GM19467 (cell line): ENCODE data around the gene ITPA.
"Not testable (repeated sequence)": the region's sequence is repeated elsewhere in the genome, so short reads cannot be mapped to it uniquely, and the experiment has no call there.

Source experiments
- ATAC-seq: cut with Tn5 transposase; IDR thresholded peaks from one replicate; pipeline ENCODE4 v1.9.1; 2021; ENCODE audit warnings: mild to moderate bottlenecking, moderate library complexity; ENCODE audit not compliant: unreplicated experiment

The ITPA gene

DNA sequence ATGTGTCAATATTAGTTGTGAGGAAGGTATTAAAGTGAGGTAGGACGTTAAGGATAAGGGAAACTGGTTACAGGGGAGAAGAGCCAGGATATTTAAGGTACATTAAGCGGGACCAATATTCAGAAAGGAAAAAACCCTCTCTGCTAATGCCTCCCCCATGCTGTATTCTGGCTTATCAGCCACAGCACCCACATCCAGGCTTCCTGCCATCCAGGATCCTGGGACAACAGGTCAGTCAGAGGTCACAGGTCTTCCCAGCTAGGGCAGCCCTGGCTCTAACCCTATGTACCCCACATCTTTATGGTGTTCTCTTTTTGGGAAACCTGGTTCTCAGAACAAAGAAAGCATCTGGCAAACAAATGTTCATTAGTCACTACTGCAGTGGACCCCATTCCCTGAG lies 10.1 kb upstream of the ITPA start:
- ATAC-seq: no peak

DNA sequence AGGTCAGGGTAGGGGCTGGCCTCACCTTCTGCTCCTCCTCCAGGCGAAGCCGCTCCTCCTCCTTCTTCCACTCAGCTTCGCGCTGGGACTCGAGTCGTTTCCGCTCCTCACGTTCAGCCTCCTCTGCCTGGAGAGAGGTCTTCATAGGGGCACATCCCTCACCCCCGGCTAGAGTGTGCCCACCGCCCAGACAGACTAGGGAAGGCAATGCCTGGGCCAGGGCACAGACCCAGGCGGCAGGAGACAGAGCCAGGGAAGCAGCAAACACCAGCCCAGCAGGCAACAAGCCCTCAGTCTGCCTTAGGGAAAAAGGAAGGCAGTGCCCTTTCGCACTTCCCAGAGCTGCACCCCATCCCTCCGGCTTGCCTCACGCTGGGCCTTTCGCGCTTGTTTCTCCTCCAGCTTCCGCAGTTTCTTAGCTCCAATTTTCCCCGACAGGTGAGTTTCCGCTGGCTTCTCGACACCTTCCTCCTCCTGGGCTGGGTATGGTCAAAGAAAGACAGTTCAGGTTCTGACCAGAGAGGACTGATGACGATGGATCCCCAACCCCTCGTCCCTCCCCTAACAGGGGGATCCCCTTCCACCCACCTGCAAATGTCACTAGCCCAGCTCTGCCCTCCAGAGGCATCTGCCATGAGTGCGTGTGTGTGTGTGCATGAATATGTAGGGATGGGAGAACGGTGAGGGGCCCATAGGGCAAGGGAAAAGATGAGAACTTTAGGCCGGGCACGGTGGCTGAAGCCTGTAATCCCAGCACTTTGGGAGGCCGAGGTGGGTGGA lies 9.1 kb upstream of the ITPA start:
- ATAC-seq: no peak

DNA sequence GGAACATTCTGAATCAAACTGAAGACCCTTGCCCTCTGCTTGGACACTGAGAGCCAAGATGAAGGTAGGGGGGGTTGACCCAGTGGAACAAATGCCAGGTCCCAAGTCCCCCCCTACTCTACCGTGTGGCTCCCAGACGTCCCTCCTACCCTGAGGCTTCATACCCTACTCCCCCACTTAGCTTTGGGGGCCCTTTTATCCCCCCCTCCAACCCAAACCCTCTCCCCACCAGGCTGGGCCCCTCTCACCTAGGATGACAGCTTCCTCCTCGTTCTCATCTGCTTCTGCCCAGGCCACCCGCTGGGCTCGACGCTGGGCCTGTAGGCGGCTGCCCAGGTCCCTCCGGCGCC lies 6.4 kb upstream of the ITPA start:
- ATAC-seq: no peak

DNA sequence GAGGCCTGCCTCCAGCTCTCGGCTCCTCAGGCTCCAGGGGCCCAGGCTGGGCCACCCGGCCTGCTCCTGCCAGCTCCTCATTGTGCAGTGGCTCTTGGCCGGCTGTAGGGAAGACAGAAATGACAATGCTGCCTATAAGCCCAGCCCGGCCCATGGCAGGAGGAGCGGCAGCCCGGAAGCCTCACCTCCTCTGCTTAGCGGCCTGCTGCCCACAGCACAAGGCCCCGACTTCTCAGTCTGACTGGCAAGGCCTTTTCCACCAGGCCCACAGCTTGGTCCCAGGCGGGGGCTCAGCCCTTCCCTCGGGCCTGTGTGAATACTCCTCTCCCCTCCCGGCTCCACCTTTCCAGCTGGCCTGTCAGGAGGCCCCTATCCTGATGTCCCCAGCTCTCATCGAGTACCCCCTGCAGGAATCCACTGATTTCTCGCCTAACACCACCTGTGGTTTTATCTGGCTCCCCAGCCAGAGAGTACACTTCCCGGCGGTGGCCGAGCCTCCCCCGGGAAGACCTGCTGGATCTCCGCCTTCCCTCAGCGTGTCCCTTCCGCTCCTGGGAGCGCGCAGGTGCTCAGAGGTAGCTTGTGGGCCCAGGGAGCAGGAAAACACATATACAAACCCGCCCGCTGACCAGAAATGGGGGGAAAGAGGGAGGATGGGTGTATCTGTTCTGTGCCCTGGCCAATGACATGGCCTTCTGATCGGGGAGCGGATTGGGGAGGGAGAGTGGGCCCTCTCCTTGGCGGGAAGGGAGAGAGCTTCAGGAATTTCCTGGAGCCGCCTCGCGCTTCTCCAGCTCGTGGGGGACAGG lies 5.8 kb upstream of the ITPA start:
- ATAC-seq: peak; percentile 15

DNA sequence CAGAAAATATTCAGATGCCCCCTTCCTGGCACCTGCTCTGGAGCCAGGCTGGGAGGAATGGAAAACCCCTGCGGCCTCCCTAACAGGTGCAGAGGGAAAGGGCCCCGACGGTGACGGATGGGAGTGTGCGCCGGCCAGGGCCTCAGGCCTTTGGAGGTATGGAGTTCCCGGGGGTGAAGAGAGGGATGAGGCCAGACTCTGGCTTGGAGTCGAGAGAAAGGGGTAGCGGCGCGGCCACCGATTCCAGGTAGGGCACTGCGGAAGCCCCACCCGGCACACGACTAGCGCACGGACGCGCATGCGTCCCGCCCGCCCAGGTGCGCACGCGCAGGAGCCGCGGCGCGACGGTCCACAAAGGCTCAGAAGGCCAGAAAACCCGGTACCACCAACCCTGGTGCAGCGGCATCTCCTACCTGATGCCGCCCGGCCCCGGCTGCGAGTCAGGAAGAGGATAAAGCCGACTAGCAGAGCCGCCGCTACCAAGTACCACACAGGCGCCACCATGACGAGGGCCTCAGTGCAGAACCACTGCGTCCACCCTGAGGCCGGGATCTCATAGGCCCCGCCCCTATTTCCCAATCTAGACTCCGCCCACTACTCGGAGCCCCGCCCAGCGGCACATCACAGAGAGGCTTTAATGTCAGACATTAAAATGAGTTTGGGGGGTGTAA lies 5.0 kb upstream of the ITPA start, which contains the start of gene DDRGK1:
TSS of gene DDRGK1 (minus strand) at position 559 of the 671 bp plus-strand sequence. CDS start at position 504, 55 bp downstream.
- peak; percentile 67 for ATAC-seq

DNA sequence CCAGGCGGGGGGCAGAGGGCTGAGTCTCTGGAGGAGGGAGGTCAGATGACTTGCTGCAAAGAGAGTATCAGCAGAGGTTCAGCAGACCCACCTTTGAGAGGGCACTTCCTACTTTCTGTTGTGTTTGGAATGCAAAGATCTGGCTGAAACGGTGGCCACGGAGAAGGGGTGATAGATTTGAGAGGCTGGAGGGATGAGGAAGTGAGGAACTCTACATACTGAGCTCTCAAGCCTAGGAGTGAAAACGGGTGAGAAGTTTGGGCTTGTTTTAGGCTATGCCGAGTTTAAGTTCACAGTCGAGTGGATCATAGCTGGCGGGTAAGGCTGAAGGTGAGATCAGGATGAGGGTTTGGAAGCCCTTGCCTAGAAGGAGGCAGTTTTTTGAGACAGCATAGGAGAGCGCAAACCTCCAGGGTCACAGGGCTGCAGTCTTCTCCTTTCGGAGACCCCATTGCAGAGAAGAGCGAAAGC lies 477 bp upstream of the ITPA start:
- ATAC-seq: no peak

DNA sequence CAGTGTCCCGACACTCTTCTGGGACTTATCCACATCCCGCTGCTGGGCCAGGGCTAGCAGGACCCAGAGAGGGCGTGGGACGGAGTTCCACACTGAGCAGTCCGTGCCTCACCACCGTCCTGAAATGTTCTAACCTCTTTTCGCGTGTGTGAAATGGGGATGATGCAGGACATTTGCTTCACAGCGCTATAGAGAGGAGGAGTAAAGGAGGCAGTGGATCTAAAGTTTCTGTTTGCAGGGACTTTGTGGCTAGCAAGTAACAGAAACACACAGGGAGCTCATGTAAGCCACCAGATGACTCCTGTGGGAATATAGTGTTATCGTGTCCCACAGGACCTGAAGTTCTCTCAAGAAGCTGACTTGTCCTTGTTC lies 634 bp downstream of the ITPA start:
- ATAC-seq: no peak

DNA sequence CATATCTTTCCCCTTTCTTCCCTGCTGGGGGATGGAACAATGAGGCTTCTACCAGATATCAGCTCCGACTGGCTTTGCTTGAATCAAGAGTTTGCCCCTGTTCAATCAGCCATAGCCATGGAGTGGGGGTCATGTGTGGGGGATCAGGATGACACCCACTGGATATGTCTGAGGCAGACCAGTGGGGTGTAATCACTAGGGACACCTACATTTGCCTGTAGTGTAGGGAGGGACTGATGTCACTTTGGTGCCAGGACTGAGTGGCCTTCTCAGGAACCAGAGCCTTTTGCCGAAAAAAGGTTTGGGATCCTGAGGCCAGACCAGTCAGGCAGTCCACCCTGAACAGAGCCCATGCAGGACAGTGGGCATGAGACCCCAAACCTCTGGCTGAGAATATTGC lies 1.0 kb downstream of the ITPA start:
- ATAC-seq: no peak

DNA sequence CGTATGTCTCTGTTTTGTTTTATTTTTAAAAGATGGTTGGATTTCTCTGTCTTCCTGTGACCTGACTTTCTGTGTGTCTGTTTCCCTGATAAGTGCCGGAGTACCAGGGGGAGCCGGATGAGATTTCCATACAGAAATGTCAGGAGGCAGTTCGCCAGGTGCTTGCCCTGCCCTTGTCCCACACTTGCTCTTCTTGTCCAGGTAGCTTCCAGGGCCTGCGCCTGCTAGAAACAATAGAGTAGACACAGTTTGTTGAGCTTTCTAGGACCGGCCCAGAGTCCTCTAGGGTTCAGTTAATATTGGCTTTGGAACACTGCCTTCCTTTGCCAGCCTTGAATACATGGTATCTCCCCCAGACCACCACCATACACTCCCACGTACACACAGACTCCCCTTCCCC lies 3.9 kb downstream of the ITPA start:
- ATAC-seq: no peak

DNA sequence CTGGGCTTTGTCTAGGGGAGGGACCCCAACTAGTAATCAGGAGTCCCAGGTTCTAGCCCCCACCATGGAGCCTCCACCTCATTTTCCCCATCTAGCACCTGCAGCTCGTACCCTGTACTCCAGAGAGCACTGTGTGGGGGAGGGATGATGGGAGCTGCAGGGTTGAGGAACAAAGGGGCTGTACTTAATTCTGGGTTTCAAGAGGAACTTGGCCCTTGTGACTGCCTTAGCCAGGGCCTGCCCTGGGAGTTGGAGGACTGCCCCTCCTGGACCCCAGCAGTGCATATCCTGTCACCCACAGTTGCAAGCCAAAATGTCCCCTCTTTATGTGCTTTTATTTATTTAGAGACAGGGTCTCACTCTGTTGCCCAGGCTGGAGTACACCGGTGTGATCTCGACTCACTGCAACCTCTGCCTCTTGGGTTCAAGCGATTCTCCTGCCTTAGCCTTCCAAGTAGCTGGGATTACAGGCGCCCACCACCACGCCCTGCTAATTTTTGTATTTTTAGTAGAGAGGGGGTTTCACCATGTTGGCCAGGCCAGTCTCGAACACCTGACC lies 6.1 kb downstream of the ITPA start:
- not testable (repeated sequence) for ATAC-seq

DNA sequence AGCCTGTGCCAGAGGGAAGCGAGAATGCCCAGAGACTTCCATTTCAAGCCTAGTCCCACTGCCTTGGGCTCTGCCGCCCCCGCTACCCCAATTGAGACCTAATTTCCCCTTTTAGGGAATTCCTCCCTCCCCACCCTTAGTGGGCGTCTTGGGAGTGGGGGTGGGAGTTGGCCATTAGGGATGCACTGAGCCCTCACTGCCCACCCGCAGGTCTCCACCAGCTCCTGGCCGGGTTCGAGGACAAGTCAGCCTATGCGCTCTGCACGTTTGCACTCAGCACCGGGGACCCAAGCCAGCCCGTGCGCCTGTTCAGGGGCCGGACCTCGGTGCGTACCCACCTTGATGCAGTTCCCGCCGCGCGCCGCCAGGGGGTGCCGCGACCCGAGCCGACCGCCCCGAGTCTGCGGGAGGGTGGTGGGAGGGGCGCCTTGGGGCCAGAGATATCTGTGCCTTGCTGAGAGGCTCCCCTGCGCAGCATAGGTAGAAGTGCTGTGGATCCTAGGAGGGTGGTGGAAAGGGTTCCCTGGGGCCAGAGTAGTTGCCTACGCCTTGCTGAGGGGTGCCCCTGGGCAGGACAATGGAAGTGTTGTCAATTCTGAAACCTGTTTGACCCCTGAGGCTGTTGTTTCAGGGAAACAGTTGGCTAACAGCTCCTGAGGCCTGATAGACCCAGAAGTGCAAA lies 9.2 kb downstream of the ITPA start:
- ATAC-seq: peak; percentile 55

DNA sequence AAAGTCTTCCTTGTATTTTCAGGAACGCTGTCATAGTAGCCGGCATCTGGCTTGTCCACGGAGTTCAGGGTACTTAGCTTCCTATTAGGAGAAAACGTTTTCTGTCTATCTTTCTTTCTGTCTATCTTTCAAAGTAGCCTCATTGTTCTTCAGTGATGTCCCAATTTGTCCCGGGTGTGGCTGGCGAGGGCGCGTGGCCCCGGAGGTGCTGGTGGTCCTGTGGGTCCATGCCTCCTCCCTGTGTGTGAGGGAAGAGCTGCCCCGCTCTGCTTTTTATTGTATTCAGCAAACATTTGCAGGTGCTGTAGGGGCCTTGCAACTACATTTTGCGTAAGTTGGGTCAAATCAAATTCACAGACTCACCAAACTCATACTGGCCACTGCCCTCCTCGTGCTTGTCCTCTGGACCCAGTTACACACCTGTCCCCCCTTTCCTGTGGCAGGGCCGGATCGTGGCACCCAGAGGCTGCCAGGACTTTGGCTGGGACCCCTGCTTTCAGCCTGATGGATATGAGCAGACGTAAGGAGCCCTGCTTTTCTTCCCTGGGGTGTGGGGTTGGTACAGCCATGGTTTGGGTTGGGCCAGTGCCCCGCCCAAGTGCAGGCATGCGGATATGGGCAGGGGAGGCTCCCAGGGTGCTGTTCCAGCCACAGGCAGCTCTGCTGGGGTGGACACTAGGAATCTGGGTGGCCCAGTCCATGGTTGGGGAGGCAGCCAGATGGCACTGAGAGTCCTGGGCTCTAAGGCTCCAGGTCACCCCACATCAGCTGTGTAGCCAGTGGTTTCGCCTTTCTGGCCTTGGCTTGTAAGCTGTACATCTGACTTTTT lies 12.3 kb downstream of the ITPA start:
- ATAC-seq: no peak

DNA sequence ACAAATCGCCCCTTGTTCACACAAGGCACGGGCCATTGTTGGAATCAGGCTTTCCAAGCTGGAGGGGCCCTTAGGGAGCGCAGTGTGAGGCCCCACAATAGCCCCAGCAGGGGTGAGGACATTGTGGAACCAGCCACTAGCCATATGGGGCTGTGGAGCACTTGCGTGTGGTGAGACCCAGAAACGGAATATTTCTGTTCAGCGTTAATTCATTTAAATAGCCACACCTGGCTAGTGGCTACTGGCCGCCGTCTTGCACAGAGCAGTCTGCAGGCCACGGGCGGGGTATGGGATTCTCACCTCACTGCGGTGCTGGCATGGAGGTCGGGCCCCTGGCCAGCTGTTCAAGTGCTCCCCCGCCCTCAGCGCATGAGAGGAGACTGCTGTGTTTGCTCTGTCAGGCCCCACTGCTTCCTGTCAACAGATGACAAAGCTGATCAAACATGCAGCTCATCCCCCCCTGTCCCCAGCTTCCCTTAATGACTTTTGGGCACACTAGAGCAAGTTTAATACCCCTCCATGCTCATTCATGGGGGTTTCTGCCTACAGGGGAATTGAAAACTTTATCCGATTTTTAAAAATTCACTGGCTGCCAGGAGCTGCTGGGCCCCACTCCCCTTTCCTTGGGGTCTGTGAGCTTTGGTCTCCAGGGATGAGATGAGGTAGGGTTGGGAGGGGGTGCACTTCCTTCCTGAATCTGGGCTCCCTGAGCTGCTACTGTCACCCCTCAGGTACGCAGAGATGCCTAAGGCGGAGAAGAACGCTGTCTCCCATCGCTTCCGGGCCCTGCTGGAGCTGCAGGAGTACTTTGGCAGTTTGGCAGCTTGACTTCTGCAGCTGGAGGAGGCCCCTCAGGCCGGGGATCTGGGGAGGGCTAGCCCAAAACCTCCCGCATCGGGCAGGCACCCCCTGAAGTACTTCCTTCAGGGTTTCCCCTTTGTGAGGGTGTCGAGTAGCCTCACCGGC lies 13.6 kb downstream of the ITPA start:
- ATAC-seq: peak; percentile 61

DNA sequence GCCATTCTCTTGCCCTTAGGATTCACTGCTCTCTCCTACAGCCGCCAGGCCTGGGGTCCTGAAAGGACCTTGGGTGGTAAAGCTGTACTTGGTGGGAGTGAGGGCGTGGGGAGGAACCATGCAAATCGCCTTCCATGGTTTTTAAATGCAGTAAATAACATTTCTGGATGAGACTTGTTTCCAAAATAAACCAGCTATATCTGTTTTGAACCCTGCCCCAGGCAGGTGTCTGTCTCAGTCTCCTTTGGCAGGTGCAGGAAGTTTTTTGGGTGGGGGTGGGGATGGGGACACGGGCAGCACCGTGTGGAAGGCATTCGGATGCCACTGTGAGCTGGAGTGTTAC lies 14.3 kb downstream of the ITPA start:
- no peak for ATAC-seq

DNA sequence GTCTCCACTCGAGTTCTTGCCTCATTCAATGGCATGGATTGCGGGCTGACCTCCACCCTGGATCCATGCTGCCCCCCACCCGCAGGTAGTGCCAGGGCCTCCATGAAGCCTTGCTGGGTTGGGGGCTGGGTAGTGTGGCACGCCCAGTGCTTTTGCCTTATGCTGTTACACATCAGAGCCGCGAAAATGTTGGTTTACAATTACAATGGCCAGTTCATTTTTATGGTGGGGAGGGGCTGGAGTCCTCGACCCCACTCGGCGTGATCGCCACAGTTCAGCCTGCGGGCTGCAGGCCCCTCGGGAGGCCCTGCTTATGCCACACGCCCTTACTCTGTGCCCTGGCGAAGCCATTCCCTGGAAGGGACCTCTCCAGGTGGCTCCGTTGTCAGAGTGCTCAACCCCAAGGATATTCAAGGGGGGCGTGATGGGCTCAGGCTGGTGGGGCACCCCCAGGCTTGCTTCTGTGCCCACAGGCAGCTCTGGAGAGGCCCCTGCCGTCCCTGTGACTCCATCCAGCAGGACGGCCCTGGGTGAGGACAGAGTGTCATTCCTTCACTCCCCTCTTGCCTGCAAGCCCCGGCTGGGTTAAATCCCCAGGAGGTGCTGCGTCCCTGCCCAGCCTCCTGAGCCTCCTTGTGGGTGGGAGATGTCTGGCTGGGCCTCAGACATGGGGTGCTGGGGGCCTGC lies 14.8 kb downstream of the ITPA start:
- ATAC-seq: no peak

DNA sequence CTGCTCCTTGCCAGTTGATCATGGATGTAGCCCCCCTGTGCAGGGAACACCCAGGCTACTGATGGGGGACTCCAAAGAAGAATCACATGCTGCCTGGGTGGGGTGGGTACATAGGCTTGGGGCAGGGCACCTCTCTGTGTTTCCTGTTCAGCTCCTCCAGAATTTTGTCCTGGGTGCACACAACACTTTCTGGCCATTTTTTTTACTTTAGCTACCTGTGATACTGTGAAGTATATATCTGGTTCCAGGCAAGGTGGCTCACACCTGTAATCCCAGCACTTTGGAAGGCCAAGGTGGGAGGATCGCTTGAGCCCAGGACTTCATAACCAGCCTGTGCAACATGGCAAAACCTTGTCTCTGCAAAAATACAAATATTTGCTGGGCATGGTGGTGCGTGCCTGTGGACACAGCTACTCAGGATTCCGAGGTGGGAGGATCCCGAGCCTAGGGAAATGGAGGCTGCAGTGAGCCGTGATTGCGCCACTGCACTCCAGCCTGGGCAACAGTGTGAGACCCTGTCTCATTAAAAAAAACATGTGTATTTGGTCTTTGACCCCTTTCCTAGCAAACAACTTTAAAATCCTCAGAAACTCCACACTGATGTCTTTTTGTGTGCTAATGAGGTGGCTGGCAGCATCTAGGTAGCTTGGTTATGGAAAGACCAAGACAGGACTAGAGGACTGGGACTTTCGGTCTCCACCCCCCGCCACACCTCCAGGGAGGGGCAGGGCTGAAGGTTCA lies 15.6 kb downstream of the ITPA start:
- no peak for ATAC-seq

DNA sequence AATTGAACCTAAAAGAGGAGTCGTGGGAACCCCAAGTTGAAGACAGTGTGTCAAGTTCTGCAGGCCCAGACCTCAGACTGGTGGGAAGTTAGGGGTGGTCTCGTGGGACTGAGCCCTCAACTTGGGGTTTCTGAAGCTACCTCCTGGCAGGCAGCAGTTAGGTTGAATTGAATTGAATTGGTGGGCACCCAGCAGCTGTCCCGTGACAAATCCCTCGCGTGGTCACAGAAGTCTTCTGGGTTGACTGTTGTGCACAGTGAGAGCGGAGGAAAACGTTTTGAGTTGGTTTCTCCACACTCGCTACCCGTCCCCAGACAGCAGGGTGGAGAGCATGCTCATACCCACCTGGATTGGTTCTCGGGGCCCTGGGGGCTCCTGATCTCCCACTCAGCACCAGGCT lies 16.8 kb downstream of the ITPA start:
- ATAC-seq: no peak

DNA sequence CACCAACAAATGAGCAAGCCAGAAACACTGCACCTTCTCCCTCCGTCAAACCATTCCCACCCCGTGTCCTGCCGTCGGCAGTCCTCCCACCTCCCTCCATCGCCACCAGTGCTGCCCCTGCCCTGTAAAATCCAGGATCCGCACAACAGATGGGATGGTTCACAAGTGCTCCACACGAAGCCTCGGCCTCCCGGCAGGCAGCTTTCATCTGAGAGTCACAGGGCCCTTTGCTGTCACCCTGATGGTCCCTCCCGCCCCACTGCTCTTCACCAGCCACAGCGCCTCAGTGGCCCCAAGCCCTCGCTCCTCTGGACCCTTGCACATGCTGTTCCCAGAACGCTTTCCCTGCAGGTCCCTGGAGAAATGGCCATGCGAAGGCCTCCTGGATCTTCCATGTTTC lies 17.6 kb downstream of the ITPA start:
- ATAC-seq: no peak
